Inflammatory macrophage (primary cell): ENCODE data around the gene LOXL3.
A peak's percentile ranks its signal among the peaks of the same experiment; 100 is the strongest.
"Not testable (repeated sequence)": the region's sequence is repeated elsewhere in the genome, so short reads cannot be mapped to it uniquely, and the experiment has no call there.

ENCODE experiments used
- DNase-seq, 2 donors: peaks; one replicate each; pipeline ENCODE4 v3.0.0-alpha.2; 2020 to 2022

LOXL3 gene

GRCh38 chr2:74572178-74572925 lies 18.6 kb upstream of the LOXL3 start:
- no peak for DNase-seq

- DNase-seq, result peak; percentile 72 to 82
Observed at GRCh38 chr2:74571058-74571457, 17.3 kb upstream of the LOXL3 start.

- DNase-seq, result no peak
Observed at GRCh38 chr2:74569686-74570085, 15.9 kb upstream of the LOXL3 start.

DNA sequence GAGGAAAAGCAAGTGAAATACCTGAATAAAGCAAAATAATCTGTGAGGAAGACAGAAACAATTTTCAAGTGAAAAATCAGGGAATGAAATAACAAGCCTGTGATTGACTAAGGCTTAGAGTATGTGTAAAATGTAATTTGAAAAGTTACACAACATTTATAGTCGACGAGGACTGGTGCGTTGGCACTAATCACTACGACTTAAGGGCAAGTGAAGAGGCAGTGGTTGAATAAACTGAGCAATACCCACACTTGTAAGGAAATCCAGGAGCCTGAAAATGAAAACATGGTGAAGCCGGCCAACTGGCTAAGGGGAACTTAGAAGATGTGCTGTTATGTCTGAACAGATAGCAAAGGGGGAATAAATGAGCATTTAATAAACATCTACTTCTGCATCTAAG lies 14.1 kb upstream of the LOXL3 start:
- peak; percentile 48 to 60 for DNase-seq

GRCh38 chr2:74566754-74567085 lies 13.0 kb upstream of the LOXL3 start:
- DNase-seq, result peak; percentile 30 to 56

DNA sequence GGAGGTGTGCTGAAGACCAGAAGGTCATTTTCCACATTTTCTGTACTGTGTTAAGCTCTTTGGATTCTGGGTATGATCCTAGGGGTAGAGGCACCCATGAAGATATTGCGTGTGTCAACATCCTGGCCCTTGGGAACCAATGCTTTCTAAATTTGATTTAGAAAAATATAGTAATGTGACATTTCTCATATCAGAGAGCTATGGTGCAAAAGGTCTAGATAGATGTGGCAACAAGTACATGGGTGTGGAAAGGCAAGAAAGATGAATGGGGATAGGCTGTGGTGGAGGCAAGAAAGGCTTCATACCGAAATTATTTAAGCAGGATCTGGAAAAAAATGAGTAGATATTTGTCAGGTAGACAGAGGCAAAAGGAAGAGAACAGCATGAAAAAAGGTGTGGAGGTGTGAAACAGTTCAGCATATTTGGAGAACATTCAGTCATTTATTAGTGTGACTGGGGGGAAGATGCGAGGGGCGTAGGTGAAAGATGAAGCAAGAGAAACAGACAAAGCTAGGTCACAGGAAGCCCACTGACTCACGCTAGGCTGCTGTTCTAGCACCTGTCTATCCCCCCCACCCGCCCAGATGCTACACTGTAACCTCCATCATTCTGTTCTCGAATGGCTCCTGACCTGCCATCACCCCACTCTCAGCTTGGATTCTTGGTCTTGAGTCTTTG lies 12.5 kb upstream of the LOXL3 start:
- peak; percentile 30 to 55 for DNase-seq

- no peak for DNase-seq
Observed at GRCh38 chr2:74564222-74564621, 10.5 kb upstream of the LOXL3 start.

DNA sequence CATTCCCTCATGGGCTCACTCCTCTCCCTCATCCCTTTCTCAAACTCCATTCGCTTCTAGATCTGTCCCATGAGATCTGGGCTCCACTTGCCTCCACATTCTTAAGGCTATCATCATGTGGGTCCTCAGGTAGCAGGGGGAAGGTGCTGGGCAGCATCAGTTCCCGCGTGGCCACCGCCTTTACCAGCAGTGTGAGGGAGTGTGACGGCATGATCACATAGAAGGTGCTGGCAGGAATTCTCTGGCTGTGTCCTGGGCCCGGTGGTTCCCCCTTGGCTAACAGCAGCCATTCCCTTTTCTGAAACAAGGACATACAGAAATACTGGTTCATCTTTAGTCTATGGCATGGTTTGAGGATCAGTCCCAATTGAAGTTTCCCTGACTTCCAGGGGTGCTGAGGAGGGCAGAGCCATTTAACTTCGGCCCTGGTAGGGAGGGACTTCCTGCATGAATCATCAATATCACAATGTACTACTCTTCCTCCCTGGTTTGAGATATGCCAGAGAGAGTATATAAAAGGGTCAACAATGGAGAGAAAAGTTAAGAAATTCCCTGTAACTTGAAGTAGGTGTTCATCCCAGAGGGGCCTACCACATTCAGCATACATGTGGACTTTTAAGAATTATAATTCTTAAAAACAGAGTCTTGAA lies 8.5 kb upstream of the LOXL3 start:
- DNase-seq, result peak in 1 of 2 donors; percentile 26

GRCh38 chr2:74561022-74561421 lies 7.3 kb upstream of the LOXL3 start:
- DNase-seq, result not testable (repeated sequence)

DNA sequence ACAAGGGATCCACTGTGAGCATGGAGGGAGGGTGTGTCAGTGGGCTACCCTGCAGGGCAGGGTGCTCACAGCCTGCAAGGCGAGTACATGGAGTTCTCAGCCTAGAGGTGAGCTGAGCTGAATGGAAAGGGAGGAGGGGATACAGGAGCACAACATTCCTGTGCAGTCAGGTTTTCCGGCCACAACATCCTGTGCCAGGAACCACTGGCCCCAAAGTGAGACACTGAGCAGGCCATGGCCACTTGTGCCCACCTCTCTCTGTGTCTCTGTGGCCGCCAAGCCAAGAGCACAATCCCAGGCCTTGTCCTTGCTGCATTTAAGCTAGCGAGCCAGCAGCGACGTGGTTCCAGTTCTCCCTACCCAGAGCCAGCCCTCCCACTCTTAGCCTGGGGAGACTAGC lies 6.8 kb upstream of the LOXL3 start:
- peak in 1 of 2 donors; percentile 46 for DNase-seq

GRCh38 chr2:74559912-74560311 lies 6.2 kb upstream of the LOXL3 start:
- DNase-seq, result no peak

DNA sequence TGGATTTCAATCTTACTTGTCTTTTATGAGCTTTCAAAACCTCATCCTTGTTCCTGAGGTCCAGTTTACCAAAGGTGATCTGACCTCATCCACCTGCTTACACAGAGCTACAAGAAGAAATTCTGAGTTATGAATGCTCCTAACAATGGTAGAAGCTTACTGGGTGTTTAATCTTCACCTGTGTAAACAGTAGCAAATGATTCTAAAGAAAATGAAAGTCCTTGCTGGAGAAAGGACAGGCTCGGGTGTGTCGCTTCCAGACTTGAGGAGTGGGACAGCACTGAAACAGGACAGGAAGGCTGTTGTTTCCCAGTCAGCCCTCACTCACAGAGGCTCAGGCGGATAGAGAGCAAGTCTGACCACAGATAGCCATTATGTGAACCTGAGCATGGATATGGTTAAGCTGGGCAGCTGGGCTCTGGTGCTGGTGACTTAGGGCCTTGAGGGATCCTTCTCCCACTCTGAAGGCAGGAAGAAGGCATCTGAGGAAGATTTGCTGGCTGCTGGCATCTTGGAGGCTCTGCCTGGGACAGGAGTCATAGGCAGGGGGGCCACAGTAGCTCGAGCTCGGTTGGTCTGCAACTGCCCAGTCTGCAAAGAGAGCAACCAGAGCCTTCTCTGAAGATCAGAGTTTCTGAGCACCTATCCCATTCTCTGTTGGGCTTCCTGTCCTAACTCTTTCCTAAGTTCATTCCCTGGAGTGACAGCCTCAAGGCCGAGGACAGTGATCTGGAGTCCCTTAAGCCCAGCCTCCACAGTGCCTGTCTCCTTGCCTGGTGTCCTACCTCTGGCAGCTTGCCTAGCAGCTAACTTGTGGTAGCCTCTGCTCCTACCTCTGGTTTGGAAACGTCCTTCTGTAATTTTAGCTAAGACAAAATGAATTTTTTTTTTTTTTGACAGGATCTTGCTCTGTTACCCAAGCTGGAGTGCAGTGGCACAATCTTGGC lies 4.8 kb upstream of the LOXL3 start:
- DNase-seq, result no peak

DNA sequence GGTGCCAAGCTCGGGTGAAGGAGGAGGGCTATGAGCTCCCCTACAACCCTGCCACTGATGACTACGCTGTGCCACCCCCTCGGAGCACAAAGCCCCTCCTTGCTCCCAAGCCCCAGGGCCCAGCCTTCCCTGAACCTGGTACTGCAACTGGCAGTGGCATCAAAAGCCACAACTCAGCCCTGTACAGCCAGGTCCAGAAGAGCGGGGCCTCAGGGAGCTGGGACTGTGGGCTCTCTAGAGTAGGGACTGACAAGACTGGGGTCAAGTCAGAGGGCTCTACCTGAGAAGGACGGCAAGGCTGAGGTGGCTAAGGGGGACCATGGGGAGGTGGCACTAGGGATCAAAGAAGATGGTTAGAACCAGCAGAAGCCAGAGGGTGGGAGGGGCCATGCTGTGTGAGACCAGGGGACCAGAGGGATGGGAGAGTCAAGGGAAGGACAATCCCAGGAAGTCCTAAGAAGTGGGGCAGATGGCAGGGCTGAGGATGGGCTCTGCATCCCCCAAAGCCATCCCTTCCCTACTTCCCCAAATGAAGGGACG lies 3.2 kb upstream of the LOXL3 start:
- DNase-seq, result no peak

GRCh38 chr2:74556159-74556558 lies 2.4 kb upstream of the LOXL3 start:
- peak in 1 of 2 donors; percentile 35 for DNase-seq

DNA sequence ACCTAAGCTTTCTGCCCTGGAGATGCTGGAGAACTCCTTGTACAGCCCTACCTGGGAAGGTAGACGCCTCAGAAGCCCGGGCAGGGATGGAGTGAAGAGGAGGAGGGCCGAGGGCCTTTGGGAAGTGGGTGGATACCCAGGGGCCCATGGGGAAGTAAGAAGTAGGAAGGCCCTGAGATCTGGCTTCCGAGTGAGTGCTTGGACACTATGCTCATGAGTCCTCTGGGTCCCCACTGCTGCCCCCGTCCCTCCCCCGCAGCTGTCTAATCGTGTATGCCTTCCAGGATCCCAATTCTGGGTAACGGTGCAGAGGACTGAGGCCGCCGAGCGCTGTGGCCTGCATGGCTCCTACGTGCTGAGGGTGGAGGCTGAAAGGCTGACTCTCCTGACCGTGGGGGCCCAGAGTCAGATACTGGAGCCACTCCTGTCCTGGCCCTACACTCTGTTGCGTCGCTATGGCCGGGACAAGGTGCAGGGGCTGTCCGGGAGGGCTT lies 1.9 kb upstream of the LOXL3 start:
- peak; percentile 78 to 91 for DNase-seq

DNA sequence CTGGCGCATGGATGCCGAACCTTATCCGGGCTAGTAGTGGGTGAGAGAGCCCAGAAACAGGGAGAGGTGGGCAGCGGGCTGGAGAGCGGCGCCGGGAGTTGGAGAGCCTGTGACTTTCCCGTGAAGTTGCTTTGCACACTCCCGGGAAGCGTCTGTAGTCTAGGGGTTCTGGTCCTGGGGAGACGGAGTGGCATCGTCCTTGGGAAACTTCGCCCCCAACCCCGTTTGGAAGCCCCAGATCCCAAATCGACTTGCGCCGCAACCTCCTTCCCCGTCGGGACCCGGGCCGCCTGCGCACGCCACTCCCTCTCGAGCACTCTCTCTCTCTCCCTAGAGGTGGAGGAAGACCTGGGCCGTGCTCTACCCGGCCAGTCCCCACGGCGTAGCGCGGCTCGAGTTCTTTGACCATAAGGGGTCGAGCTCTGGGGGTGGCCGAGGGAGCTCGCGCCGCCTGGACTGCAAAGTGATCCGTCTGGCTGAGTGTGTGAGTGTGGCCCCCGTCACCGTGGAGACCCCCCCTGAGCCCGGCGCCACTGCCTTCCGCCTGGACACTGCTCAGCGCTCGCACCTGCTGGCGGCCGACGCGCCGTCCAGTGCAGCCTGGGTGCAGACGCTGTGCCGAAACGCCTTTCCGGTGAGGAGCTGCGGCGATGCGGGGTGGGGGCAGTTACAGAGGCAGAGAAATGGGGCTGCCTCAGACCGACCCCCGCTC lies 1.2 kb upstream of the LOXL3 start:
- peak; percentile 34 to 43 for DNase-seq

- DNase-seq, result no peak
Observed at GRCh38 chr2:74552914-74553811, 579 bp downstream of the LOXL3 start.

- DNase-seq, result no peak
Observed at GRCh38 chr2:74551942-74552913, 1.5 kb downstream of the LOXL3 start.

DNA sequence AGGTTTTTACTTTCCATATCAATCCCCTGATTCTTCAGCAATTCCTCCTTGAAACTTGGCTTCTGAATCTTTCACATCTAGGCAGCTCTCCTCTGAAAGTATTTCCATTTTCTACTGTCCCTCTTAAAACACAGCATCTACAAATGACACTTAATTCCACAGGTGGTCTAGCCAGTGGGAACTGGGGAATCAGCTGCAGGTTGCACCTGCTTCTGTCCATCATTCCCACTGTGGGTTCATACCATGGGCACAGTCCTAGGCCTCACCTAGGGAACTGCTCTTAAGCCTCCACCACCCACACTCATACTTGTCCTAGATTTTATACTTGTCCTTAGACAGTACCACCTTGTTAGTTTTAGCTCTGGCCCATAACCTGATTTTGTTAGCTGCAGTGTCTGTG lies 2.2 kb downstream of the LOXL3 start:
- DNase-seq, result no peak
